GM12878 (cell line): ENCODE measurements around the gene CELF2. TPM values are rescaled to one million over a fixed set of nuclear protein-coding genes. Genes with fewer than 3 reads are reported as not detected.

Experiments used
- ATAC-seq: fragments of 200-7000 bp; cut with Tn5 transposase; 3 replicates; pipeline ENCODE4 v1.9.1; 2020; ENCODE audit warnings: mild to moderate bottlenecking, moderate library complexity
- BruUV-seq: library from RNA; stranded (reverse); fragments of 400-500 nt; replicated peaks from 2 replicates; lab custom pipeline; 2021; lab: Mats Ljungman, UMichigan
- CTCF ChIA-PET: fragments of 300-600 bp; sonication (Branson Sonifier 250); formaldehyde crosslinking; extraction: SDS; loops from one replicate; lab custom pipeline; 2021; ENCODE audit warnings: inconsistent platforms; lab: Yijun Ruan, JAX
- POLR2A ChIA-PET: fragments of 350-600 bp; formaldehyde crosslinking; extraction: SDS; loops from one replicate; lab custom pipeline; 2021; ENCODE audit warnings: inconsistent platforms; lab: Charles Lee
- RAD21 ChIA-PET: fragments of 300-600 bp; sonication (Branson Sonifier 250); formaldehyde crosslinking; loops from one replicate; lab custom pipeline; 2023; ENCODE audit warnings: antibody characterized with exemption; ENCODE audit not compliant: unreplicated experiment; lab: Charles Lee
- SMC1A ChIA-PET: fragments of 300-600 bp; sonication (Branson Sonifier 250); formaldehyde crosslinking; loops from one replicate; lab custom pipeline; 2023; ENCODE audit not compliant: unreplicated experiment, uncharacterized antibody; lab: Charles Lee
- DNase-seq: peaks from one replicate; pipeline ENCODE4 v3.0.0-alpha.2; 2011; ENCODE audit warnings: low read depth, low spot score
- FAIRE-seq: peaks from 3 replicates; lab custom pipeline; 2011; peaks lifted over from hg19 to GRCh38; lab: Jason Lieb, UNC
- H2AFZ ChIP-seq: 2 replicates; pipeline ENCODE4 v1.6.0; 2011; ENCODE audit warnings: low read depth, low read length, control low read depth; ENCODE audit not compliant: control insufficient read depth
- H3K27ac ChIP-seq: 2 replicates; pipeline ENCODE4 v1.5.1; 2011; ENCODE audit warnings: control low read depth; ENCODE audit not compliant: control insufficient read depth, insufficient read depth
- H3K27me3 ChIP-seq, 2 experiments: replicated peaks in 1 of 2; 2 replicates each; pipeline versions ENCODE4 v1.6.0 to v1.6.1; 2011; ENCODE audit warnings: low read length in 1 of 2; ENCODE audit not compliant: control insufficient read depth in 2 of 2, insufficient read depth in 2 of 2
- H3K36me3 ChIP-seq, 2 experiments: 2 replicates each; pipeline ENCODE4 v1.5.1; 2011; ENCODE audit warnings: low read length in 1 of 2; ENCODE audit not compliant: control insufficient read depth in 2 of 2, insufficient read depth in 2 of 2
- H3K4me1 ChIP-seq: 2 replicates; pipeline ENCODE4 v1.6.1; 2011; ENCODE audit warnings: mild to moderate bottlenecking, low read length, moderate library complexity, mixed read lengths; ENCODE audit not compliant: control insufficient read depth, insufficient read depth
- H3K4me2 ChIP-seq: 2 replicates; pipeline ENCODE4 v1.6.0; 2011; ENCODE audit warnings: control low read depth; ENCODE audit not compliant: control insufficient read depth, insufficient read depth
- H3K4me3 ChIP-seq: fragments of 200-600 bp; sonication (generic); 2 replicates; pipeline ENCODE4 v1.5.1; 2016
- H3K79me2 ChIP-seq: 2 replicates; pipeline ENCODE4 v1.6.0; 2011; ENCODE audit warnings: low read length; ENCODE audit not compliant: control insufficient read depth, insufficient read depth
- H3K9ac ChIP-seq: 2 replicates; pipeline ENCODE4 v1.8.0; 2011; ENCODE audit warnings: low read length, control low read depth, mixed read lengths; ENCODE audit not compliant: control insufficient read depth, insufficient read depth
- H3K9me3 ChIP-seq: replicated peaks from 3 replicates; pipeline ENCODE4 v1.5.1; 2011; ENCODE audit warnings: mild to moderate bottlenecking, low read length; ENCODE audit not compliant: control insufficient read depth, insufficient read depth
- H4K20me1 ChIP-seq: 2 replicates; pipeline ENCODE4 v1.6.0; 2011; ENCODE audit not compliant: control insufficient read depth, insufficient read depth
- BMI1 ChIP-seq: fragments of 450-650 bp; IDR thresholded peaks from 2 replicates; pipeline ENCODE4 v1.6.1; 2016; ENCODE audit warnings: mild to moderate bottlenecking, moderate library complexity, borderline replicate concordance
- CBX3 ChIP-seq: fragments of 200-600 bp; sonication (generic); IDR thresholded peaks from 2 replicates; pipeline ENCODE4 v1.6.1; 2016; ENCODE audit warnings: low read depth, borderline replicate concordance
- CHD1 ChIP-seq: IDR thresholded peaks from 2 replicates; pipeline ENCODE4 v1.6.1; 2012; ENCODE audit warnings: low read depth, low read length, improper control_type of control experiment
- ESRRA ChIP-seq: IDR thresholded peaks from 2 replicates; pipeline ENCODE4 v1.6.1; 2012; ENCODE audit warnings: mild to moderate bottlenecking, low read length, improper control_type of control experiment
- FOXM1 ChIP-seq: IDR thresholded peaks from 2 replicates; pipeline ENCODE4 v1.6.1; 2012; ENCODE audit warnings: low read depth, mild to moderate bottlenecking, inconsistent platforms, low read length, moderate library complexity
- HDAC6 ChIP-seq: fragments of 200-600 bp; sonication (generic); IDR thresholded peaks from one replicate; pipeline ENCODE4 v1.8.0; 2017; ENCODE audit warnings: antibody characterized with exemption; ENCODE audit not compliant: unreplicated experiment
- IRF4 ChIP-seq: IDR thresholded peaks from 2 replicates; pipeline ENCODE4 v1.6.1; 2011; ENCODE audit warnings: low read depth, low read length
- MAX ChIP-seq: IDR thresholded peaks from 2 replicates; pipeline ENCODE4 v1.6.1; 2012; ENCODE audit warnings: low read depth, low read length, improper control_type of control experiment
- MTA2 ChIP-seq: fragments of 450-650 bp; IDR thresholded peaks from 2 replicates; pipeline ENCODE4 v1.6.1; 2016; ENCODE audit warnings: low read depth, mild to moderate bottlenecking, moderate library complexity
- MYB ChIP-seq: fragments of 150-350 bp; IDR thresholded peaks from 2 replicates; pipeline ENCODE4 v1.6.1; 2014; ENCODE audit warnings: mild to moderate bottlenecking, low read depth, low read length, borderline replicate concordance
- NFIC ChIP-seq: IDR thresholded peaks from 2 replicates; pipeline ENCODE4 v1.6.1; 2012; ENCODE audit warnings: low read depth, mild to moderate bottlenecking, inconsistent platforms, low read length, moderate library complexity
- RBBP5 ChIP-seq: fragments of 200-600 bp; sonication (generic); conservative IDR thresholded peaks from 2 replicates; pipeline ENCODE4 v1.6.1; 2016
- SMARCA5 ChIP-seq: fragments of 450-650 bp; IDR thresholded peaks from 2 replicates; pipeline ENCODE4 v1.6.1; 2017; ENCODE audit warnings: mild to moderate bottlenecking
- SREBF2 ChIP-seq: IDR thresholded peaks from 2 replicates; pipeline ENCODE4 v1.6.1; 2012; ENCODE audit warnings: mild to moderate bottlenecking, low read length
- SRF ChIP-seq, 2 experiments: IDR thresholded peaks; 2 replicates each; pipeline ENCODE4 v1.6.1; 2011; ENCODE audit warnings: low read depth in 2 of 2, low read length in 2 of 2, mild to moderate bottlenecking in 1 of 2, moderate library complexity in 1 of 2
- USF1 ChIP-seq: IDR thresholded peaks from 2 replicates; pipeline ENCODE4 v1.6.1; 2011; ENCODE audit warnings: borderline replicate concordance, low read depth, mild to moderate bottlenecking, moderate library complexity, mixed read lengths, low read length; ENCODE audit not compliant: insufficient read depth; ENCODE audit errors: extremely low read length
- WGBS: methylation state at CpG from one replicate; pipeline ENCODE4 v1.1.6; 2016; ENCODE audit warnings: low lambda C conversion rate; ENCODE audit not compliant: insufficient replicate concordance, insufficient coverage; ENCODE audit errors: missing lambda C conversion rate; 5-methylcytosine and 5-hydroxymethylcytosine counted together
- in situ Hi-C: fragments of 300-500 bp; cut with MboI; formaldehyde crosslinking; loops from 9 replicates; pipeline ENCODE4 v1.14.3; 2018; ENCODE audit warnings: mixed read lengths
- intact Hi-C: fragments of 100-400 bp; cut with micrococcal nuclease; formaldehyde crosslinking; loops from one replicate; pipeline ENCODE4 v1.14.2; 2022; ENCODE audit not compliant: unreplicated experiment
- polyA plus RNA-seq, 11 experiments: library from polyadenylated mRNA; depleted of rRNA in 4 of 11; unstranded in 6 of 11; stranded (reverse) in 5 of 11; fragments of >200 nt; fragmentation: Nextera tagmentation in 4 of 11; fragmentation: Illumina TruSeq in 1 of 11; extraction: Ambion mirVana in 4 of 11; extraction: Trizol in 1 of 11; gene quantifications; 1 replicate in 1 of 11; 2 replicates in 10 of 11; pipeline versions ENCODE4 v1.2.1 to v1.2.3, GENCODE V29; 2011 to 2016; ENCODE audit warnings: inconsistent platforms in 2 of 11, missing spikeins in 2 of 11, low read depth in 1 of 11
- total RNA-seq, 4 experiments: library from RNA; depleted of rRNA in 3 of 4; stranded (reverse); fragments of >200 nt in 3 of 4; fragmentation: Illumina TruSeq in 1 of 4; extraction: Trizol in 1 of 4; gene quantifications; 2 replicates each; pipeline versions ENCODE4 v1.2.1 to v1.2.3, GENCODE V29; 2013 to 2021
- TF ChIP-seq, protein P1 (sequence below): fragments of 450-650 bp; IDR thresholded peaks from 2 replicates; pipeline ENCODE4 v1.6.1; 2018; ENCODE audit warnings: mild to moderate bottlenecking, low read depth, moderate library complexity; ENCODE audit not compliant: partially characterized antibody
- TF ChIP-seq, protein P2 (sequence below): fragments of 450-650 bp; IDR thresholded peaks from 2 replicates; pipeline ENCODE4 v1.6.1; 2017; ENCODE audit warnings: mild to moderate bottlenecking, low read depth, inconsistent platforms; ENCODE audit not compliant: poor library complexity, severe bottlenecking

CELF2 gene
- total and polyA plus RNA-seq, 10 of the 15 experiments (the other 5 are each of a cell fraction or from before 2014, with no cell fraction given): 20.8 to 129 (median 86.3) TPM

- Histone ChIP-seq H3K79me2 (no peaks in the 10 kb centered on the region), H2AFZ (no peak overlapping the region), H3K36me3 (peaks cover 0 to 10% of the 10 kb centered on the region in 2 experiments; a peak in 1 of 4 replicates), H3K9ac (no peak overlapping the region), H4K20me1 (no peaks in the 10 kb centered on the region), H3K4me3 (no peak overlapping the region), H3K9me3 (no peaks in the 10 kb centered on the region), H3K4me1 (no peaks in the 10 kb centered on the region), H3K4me2 (no peak overlapping the region), H3K27me3 (no peaks in the 10 kb centered on the region), H3K27ac (no peak overlapping the region)
- POLR2A ChIA-PET: no interaction called here
- in situ Hi-C loops: no loop called here
- intact Hi-C loops: loop anchor here (10.0 kb wide), 1 partner anchor 136 kb away; no protein-coding TSS in a partner anchor
- DNase-seq (no peak), FAIRE-seq (no peak), ATAC-seq (no peak)
- CTCF ChIA-PET: interaction anchor here (0.8 kb wide), 1 partner anchor 24 kb away, joined by 4 read pairs; no protein-coding TSS in a partner anchor
- WGBS: 47% methylated on average over 7 of the region's 7 CpGs
- no TSS peak for BruUV-seq
- RAD21 ChIA-PET: no interaction called here
- SMC1A ChIA-PET: no interaction called here
- TF ChIP-seq SMARCA5: no peak
- TF ChIP-seq USF1: no peak
- TF ChIP-seq IRF4: no peak
- no peak for TF ChIP-seq CHD1
- no peak for TF ChIP-seq SRF (IDR thresholded peaks at IDR 0.05; ENCODE audit: low read depth in 2 of 2, low read length in 2 of 2)
- no peak for TF ChIP-seq MYB
- no peak for TF ChIP-seq CBX3
- TF ChIP-seq ESRRA: no peak
- TF ChIP-seq BMI1: no peak
- TF ChIP-seq FOXM1: no peak
- TF ChIP-seq, protein P1, sequence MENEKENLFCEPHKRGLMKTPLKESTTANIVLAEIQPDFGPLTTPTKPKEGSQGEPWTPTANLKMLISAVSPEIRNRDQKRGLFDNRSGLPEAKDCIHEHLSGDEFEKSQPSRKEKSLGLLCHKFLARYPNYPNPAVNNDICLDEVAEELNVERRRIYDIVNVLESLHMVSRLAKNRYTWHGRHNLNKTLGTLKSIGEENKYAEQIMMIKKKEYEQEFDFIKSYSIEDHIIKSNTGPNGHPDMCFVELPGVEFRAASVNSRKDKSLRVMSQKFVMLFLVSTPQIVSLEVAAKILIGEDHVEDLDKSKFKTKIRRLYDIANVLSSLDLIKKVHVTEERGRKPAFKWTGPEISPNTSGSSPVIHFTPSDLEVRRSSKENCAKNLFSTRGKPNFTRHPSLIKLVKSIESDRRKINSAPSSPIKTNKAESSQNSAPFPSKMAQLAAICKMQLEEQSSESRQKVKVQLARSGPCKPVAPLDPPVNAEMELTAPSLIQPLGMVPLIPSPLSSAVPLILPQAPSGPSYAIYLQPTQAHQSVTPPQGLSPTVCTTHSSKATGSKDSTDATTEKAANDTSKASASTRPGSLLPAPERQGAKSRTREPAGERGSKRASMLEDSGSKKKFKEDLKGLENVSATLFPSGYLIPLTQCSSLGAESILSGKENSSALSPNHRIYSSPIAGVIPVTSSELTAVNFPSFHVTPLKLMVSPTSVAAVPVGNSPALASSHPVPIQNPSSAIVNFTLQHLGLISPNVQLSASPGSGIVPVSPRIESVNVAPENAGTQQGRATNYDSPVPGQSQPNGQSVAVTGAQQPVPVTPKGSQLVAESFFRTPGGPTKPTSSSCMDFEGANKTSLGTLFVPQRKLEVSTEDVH: no peak
- no peak for TF ChIP-seq HDAC6
- TF ChIP-seq RBBP5: no peak
- TF ChIP-seq SREBF2: no peak
- TF ChIP-seq MAX: no peak
- TF ChIP-seq MTA2: no peak
- TF ChIP-seq, protein P2, sequence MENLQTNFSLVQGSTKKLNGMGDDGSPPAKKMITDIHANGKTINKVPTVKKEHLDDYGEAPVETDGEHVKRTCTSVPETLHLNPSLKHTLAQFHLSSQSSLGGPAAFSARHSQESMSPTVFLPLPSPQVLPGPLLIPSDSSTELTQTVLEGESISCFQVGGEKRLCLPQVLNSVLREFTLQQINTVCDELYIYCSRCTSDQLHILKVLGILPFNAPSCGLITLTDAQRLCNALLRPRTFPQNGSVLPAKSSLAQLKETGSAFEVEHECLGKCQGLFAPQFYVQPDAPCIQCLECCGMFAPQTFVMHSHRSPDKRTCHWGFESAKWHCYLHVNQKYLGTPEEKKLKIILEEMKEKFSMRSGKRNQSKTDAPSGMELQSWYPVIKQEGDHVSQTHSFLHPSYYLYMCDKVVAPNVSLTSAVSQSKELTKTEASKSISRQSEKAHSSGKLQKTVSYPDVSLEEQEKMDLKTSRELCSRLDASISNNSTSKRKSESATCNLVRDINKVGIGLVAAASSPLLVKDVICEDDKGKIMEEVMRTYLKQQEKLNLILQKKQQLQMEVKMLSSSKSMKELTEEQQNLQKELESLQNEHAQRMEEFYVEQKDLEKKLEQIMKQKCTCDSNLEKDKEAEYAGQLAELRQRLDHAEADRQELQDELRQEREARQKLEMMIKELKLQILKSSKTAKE: no peak
- TF ChIP-seq NFIC: no peak
These were observed 321.3 kb downstream of the CELF2 start for GRCh38 chr10:11339013-11339412.
